Measurements from ENCODE around the gene FADS1. TPM values are rescaled to one million over a fixed set of nuclear protein-coding genes. Genes with fewer than 3 reads are reported as not detected.
A peak's percentile ranks its signal among the peaks of the same experiment; 100 is the strongest.

The FADS1 gene
- total RNA-seq, 4 donors from 2014 or later, result 4.9 to 9.9 (median 6.7) TPM

GRCh38 chr11:61762223-61762615, 54.6 kb downstream of the FADS1 start:
- H3K36me3 ChIP-seq, result no peaks in the 10 kb centered on the region
- H3K27me3 ChIP-seq, result no peaks in the 10 kb centered on the region
- H3K4me3 ChIP-seq, result no peak overlapping the region
- no peak for DNase-seq
- H3K27ac ChIP-seq, result no peak overlapping the region
- TF ChIP-seq, protein P1, sequence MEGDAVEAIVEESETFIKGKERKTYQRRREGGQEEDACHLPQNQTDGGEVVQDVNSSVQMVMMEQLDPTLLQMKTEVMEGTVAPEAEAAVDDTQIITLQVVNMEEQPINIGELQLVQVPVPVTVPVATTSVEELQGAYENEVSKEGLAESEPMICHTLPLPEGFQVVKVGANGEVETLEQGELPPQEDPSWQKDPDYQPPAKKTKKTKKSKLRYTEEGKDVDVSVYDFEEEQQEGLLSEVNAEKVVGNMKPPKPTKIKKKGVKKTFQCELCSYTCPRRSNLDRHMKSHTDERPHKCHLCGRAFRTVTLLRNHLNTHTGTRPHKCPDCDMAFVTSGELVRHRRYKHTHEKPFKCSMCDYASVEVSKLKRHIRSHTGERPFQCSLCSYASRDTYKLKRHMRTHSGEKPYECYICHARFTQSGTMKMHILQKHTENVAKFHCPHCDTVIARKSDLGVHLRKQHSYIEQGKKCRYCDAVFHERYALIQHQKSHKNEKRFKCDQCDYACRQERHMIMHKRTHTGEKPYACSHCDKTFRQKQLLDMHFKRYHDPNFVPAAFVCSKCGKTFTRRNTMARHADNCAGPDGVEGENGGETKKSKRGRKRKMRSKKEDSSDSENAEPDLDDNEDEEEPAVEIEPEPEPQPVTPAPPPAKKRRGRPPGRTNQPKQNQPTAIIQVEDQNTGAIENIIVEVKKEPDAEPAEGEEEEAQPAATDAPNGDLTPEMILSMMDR (IDR thresholded peaks at IDR 0.05), result no peak
- TF ChIP-seq POLR2A (IDR thresholded peaks at IDR 0.05), result no peak
- peaks cover 0 to 12% (median 0%) of the 10 kb centered on the region in 4 donors for H3K4me1 ChIP-seq
- no peaks in the 10 kb centered on the region for H3K9me3 ChIP-seq

GRCh38 chr11:61761440-61762222, 55.2 kb downstream of the FADS1 start:
- TF ChIP-seq POLR2A (IDR thresholded peaks at IDR 0.05), result no peak
- TF ChIP-seq, protein P1 (IDR thresholded peaks at IDR 0.05), result no peak
- Histone ChIP-seq H3K4me3 (no peak overlapping the region), H3K9me3 (no peaks in the 10 kb centered on the region), H3K27me3 (no peaks in the 10 kb centered on the region), H3K36me3 (no peaks in the 10 kb centered on the region), H3K4me1 (peaks cover 0 to 16% (median 0%) of the 10 kb centered on the region in 4 donors), H3K27ac (no peak overlapping the region)
- DNase-seq, result no peak

GRCh38 chr11:61760946-61761345, 55.9 kb downstream of the FADS1 start:
- TF ChIP-seq, protein P1 (IDR thresholded peaks at IDR 0.05), result no peak
- no peak for TF ChIP-seq POLR2A (IDR thresholded peaks at IDR 0.05)
- no peaks in the 10 kb centered on the region for H3K9me3 ChIP-seq
- peaks cover 0 to 22% (median 0%) of the 10 kb centered on the region in 4 donors for H3K4me1 ChIP-seq
- H3K27me3 ChIP-seq, result no peaks in the 10 kb centered on the region
- DNase-seq, result no peak
- no peak overlapping the region for H3K4me3 ChIP-seq
- no peak overlapping the region for H3K27ac ChIP-seq
- no peaks in the 10 kb centered on the region for H3K36me3 ChIP-seq

- TF ChIP-seq, protein P1 (IDR thresholded peaks at IDR 0.05), result no peak
- no peak for TF ChIP-seq POLR2A (IDR thresholded peaks at IDR 0.05)
- Histone ChIP-seq H3K4me3 (peak overlapping the region in 2 of 4 donors; percentile 42 to 49), H3K9me3 (no peaks in the 10 kb centered on the region), H3K4me1 (peaks cover 0 to 44% (median 0%) of the 10 kb centered on the region in 4 donors), H3K27me3 (no peaks in the 10 kb centered on the region), H3K36me3 (no peaks in the 10 kb centered on the region), H3K27ac (peak overlapping the region in 3 of 4 donors; percentile 77 to 92 (median 90))
- DNase-seq, result no peak
These were observed 59.5 kb downstream of the FADS1 start for GRCh38 chr11:61757213-61757862.

DNA sequence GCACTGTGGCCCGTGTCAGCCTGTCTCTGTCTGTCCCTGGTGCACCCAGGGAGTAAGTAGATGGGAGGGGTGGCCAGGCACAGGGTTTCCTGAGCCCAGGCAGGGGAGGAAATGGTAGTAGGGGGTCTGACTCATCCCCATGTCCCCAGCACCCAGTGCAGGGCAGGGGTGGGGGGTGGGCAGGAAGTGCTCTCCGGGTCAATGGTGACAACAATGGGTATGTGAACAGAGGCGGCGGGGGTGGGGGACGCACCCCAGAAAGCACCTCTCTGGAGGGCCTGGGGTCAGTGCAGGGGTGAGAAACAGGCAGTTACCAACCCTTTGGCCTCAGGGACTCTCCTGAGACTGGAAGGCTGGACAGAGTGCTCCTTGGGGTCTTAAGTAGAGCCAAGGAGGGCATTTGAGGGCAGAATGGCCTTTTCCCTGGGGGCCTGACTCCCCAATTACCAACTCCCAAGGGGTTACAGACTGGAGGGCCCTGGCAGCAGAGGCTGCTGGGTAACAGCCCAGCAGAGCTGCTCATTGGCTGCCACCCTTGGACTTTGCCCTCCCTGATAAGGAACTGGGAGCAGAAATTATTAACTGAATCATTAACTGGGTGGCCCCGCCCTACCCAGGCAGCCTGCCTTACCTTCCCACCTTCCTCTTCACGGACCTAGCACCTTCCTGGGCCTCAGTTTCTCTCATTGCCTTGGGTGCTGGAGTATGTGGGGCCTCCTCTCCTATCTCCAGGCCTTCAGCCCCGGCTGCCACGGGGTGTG, 60.2 kb downstream of the FADS1 start:
- DNase-seq, result peak in 2 of 3 donors; percentile 87 to 89
- H3K4me1 ChIP-seq, result peaks cover 0 to 48% (median 2%) of the 10 kb centered on the region in 4 donors
- H3K27me3 ChIP-seq, result no peaks in the 10 kb centered on the region
- H3K27ac ChIP-seq, result peak overlapping the region in 3 of 4 donors; percentile 77 to 92 (median 90)
- H3K9me3 ChIP-seq, result no peaks in the 10 kb centered on the region
- no peaks in the 10 kb centered on the region for H3K36me3 ChIP-seq
- peak overlapping the region in 2 of 4 donors; percentile 42 to 87 for H3K4me3 ChIP-seq
- peak in 1 of 2 donors; percentile 10 for TF ChIP-seq POLR2A (IDR thresholded peaks at IDR 0.05)
- TF ChIP-seq, protein P1 (IDR thresholded peaks at IDR 0.05), result no peak

Data from Peyer's patch (tissue), 4 donors.